CD14-positive monocyte (primary cell): ENCODE results near the gene PSD4. TPM values are rescaled to one million over a fixed set of nuclear protein-coding genes. Genes with fewer than 3 reads are reported as not detected.
A peak's percentile ranks its signal among the peaks of the same experiment; 100 is the strongest.

Source experiments
- DNase-seq, 3 donors: peaks; one replicate each; pipeline ENCODE4 v3.0.0-alpha.2; 2011 to 2022
- H2AFZ ChIP-seq: 2 replicates; pipeline ENCODE4 v1.6.0; 2012; ENCODE audit warnings: mild to moderate bottlenecking, low read depth, low read length, inconsistent platforms; ENCODE audit not compliant: insufficient read depth, poor library complexity, severe bottlenecking
- H3K27ac ChIP-seq, 2 donors: 1 replicate in 1 of 2; 2 replicates in 1 of 2; pipeline ENCODE4 v1.5.1; 2012 to 2013; ENCODE audit warnings: low read length in 2 of 2, control low read depth in 1 of 2, inconsistent platforms in 1 of 2, low read depth in 1 of 2, mild to moderate bottlenecking in 1 of 2
- H3K27me3 ChIP-seq, 2 donors: one replicate each; pipeline versions ENCODE4 v1.6.0 to v1.6.1; 2011 to 2013; ENCODE audit warnings: low read length in 2 of 2; ENCODE audit not compliant: control insufficient read depth in 2 of 2, insufficient read depth in 2 of 2
- H3K36me3 ChIP-seq, 2 donors: replicated peaks in 1 of 2; 1 replicate in 1 of 2; 2 replicates in 1 of 2; pipeline versions ENCODE4 v1.5.1 to v1.6.1; 2012 to 2013; ENCODE audit warnings: low read length in 2 of 2, control low read depth in 1 of 2, inconsistent platforms in 1 of 2, mild to moderate bottlenecking in 1 of 2; ENCODE audit not compliant: insufficient read depth in 2 of 2, control insufficient read depth in 1 of 2
- H3K4me1 ChIP-seq, 2 donors: 1 replicate in 1 of 2; 2 replicates in 1 of 2; pipeline versions ENCODE4 v1.5.1 to v1.6.1; 2012 to 2013; ENCODE audit warnings: low read length in 2 of 2, control low read depth in 1 of 2, inconsistent platforms in 1 of 2, mild to moderate bottlenecking in 1 of 2, moderate library complexity in 1 of 2; ENCODE audit not compliant: insufficient read depth in 2 of 2, control insufficient read depth in 1 of 2
- H3K4me2 ChIP-seq: replicated peaks from 2 replicates; pipeline ENCODE3; 2012; ENCODE audit warnings: low read length, moderate library complexity, mild to moderate bottlenecking; ENCODE audit not compliant: poor library complexity, severe bottlenecking; ENCODE audit errors: extremely low read depth
- H3K4me3 ChIP-seq, 3 experiments: fragments of 200-600 bp in 1 of 3; sonication (generic) in 1 of 3; replicated peaks in 1 of 3; 1 replicate in 2 of 3; 2 replicates in 1 of 3; pipeline ENCODE4 v1.5.1; 2011 to 2013; ENCODE audit warnings: low read length in 3 of 3, mild to moderate bottlenecking in 3 of 3, control low read depth in 2 of 3, low read depth in 2 of 3, inconsistent platforms in 1 of 3, moderate library complexity in 1 of 3
- H3K79me2 ChIP-seq: 2 replicates; pipeline ENCODE4 v1.6.0; 2012; ENCODE audit warnings: mild to moderate bottlenecking, control low read depth, inconsistent platforms, low read length, moderate library complexity; ENCODE audit not compliant: insufficient read depth
- H3K9ac ChIP-seq: 2 replicates; pipeline ENCODE4 v1.6.0; 2017; ENCODE audit warnings: low read length, mild to moderate bottlenecking; ENCODE audit not compliant: insufficient read depth, poor library complexity, severe bottlenecking
- H3K9me3 ChIP-seq, 2 donors: replicated peaks in 1 of 2; 1 replicate in 1 of 2; 2 replicates in 1 of 2; pipeline versions ENCODE4 v1.5.1 to v1.6.1; 2012 to 2013; ENCODE audit warnings: low read length in 2 of 2, control low read depth in 1 of 2; ENCODE audit not compliant: control insufficient read depth in 1 of 2, insufficient read depth in 1 of 2
- H4K20me1 ChIP-seq: 2 replicates; pipeline ENCODE4 v1.6.0; 2012; ENCODE audit warnings: mild to moderate bottlenecking, low read length, control low read depth, moderate library complexity; ENCODE audit not compliant: insufficient read depth
- H3K27ac Mint-ChIP-seq, 7 donors: one replicate each; pipeline ENCODE4 v1.8.0; 2020; ENCODE audit warnings: mild to moderate bottlenecking in 7 of 7, mixed read lengths in 7 of 7, moderate library complexity in 6 of 7, inconsistent platforms in 2 of 7
- H3K27me3 Mint-ChIP-seq, 3 donors: one replicate each; pipeline ENCODE4 v1.8.0; 2021 to 2022; ENCODE audit warnings: low read depth in 3 of 3, mild to moderate bottlenecking in 3 of 3, mixed read lengths in 3 of 3, moderate library complexity in 3 of 3, inconsistent platforms in 1 of 3
- H3K36me3 Mint-ChIP-seq, 2 donors: one replicate each; pipeline ENCODE4 v1.8.0; 2020; ENCODE audit warnings: mixed read lengths in 2 of 2, inconsistent platforms in 1 of 2, mild to moderate bottlenecking in 1 of 2
- H3K4me1 Mint-ChIP-seq: one replicate; pipeline ENCODE4 v1.8.0; 2020; ENCODE audit warnings: mild to moderate bottlenecking, mixed read lengths
- H3K4me3 Mint-ChIP-seq, 2 donors: one replicate each; pipeline ENCODE4 v1.8.0; 2020; ENCODE audit warnings: mild to moderate bottlenecking in 2 of 2, mixed read lengths in 2 of 2, moderate library complexity in 1 of 2
- H3K9me3 Mint-ChIP-seq, 7 donors: one replicate each; pipeline ENCODE4 v1.8.0; 2020 to 2022; ENCODE audit warnings: mixed read lengths in 7 of 7, mild to moderate bottlenecking in 6 of 7, moderate library complexity in 6 of 7, inconsistent platforms in 2 of 7
- WGBS: methylation state at CpG from one replicate; pipeline ENCODE4 v1.1.5; 2013; ENCODE audit warnings: missing lambda C conversion rate; ENCODE audit not compliant: insufficient coverage; 5-methylcytosine and 5-hydroxymethylcytosine counted together
- intact Hi-C, 2 donors: fragments of 100-400 bp; cut with micrococcal nuclease; formaldehyde crosslinking; loops; one replicate each; pipeline versions ENCODE4 v1.15.0 to v1.15.1; 2023
- polyA plus RNA-seq, 3 donors: library from polyadenylated mRNA; depleted of rRNA in 1 of 3; unstranded in 2 of 3; stranded (reverse) in 1 of 3; fragments of 300-500 nt in 2 of 3; fragments of >200 nt in 1 of 3; fragmentation: Illumina TruSeq in 2 of 3; gene quantifications; 1 replicate in 2 of 3; 2 replicates in 1 of 3; pipeline ENCODE4 v1.2.3, GENCODE V29; 2012 to 2021
- TF ChIP-seq, protein P1 (sequence below): fragments of 200-600 bp; IDR thresholded peaks from one replicate; pipeline ENCODE4 v1.8.0; 2022; ENCODE audit warnings: antibody characterized with exemption, mild to moderate bottlenecking

Gene PSD4
- polyA plus RNA-seq, 3 donors: 11.0 to 47.0 (median 18.2) TPM

- Histone ChIP-seq H3K27ac (peak overlapping the region in 1 of 2 donors; percentile 49), H3K4me3 (no peak overlapping the region), H4K20me1 (peaks cover 51% of the 10 kb centered on the region), H3K9ac (no peak overlapping the region), H3K4me1 (peaks cover 18 to 30% of the 10 kb centered on the region in 2 donors), H3K9me3 (no peaks in the 10 kb centered on the region), H3K27me3 (no peaks in the 10 kb centered on the region), H3K4me2 (no peak overlapping the region), H3K36me3 (peaks cover 48 to 57% of the 10 kb centered on the region in 2 donors), H2AFZ (no peak overlapping the region), H3K79me2 (peaks cover 30% of the 10 kb centered on the region)
- WGBS: no CpG with 5 or more reads among the region's 7 CpGs
- TF ChIP-seq, protein P1, sequence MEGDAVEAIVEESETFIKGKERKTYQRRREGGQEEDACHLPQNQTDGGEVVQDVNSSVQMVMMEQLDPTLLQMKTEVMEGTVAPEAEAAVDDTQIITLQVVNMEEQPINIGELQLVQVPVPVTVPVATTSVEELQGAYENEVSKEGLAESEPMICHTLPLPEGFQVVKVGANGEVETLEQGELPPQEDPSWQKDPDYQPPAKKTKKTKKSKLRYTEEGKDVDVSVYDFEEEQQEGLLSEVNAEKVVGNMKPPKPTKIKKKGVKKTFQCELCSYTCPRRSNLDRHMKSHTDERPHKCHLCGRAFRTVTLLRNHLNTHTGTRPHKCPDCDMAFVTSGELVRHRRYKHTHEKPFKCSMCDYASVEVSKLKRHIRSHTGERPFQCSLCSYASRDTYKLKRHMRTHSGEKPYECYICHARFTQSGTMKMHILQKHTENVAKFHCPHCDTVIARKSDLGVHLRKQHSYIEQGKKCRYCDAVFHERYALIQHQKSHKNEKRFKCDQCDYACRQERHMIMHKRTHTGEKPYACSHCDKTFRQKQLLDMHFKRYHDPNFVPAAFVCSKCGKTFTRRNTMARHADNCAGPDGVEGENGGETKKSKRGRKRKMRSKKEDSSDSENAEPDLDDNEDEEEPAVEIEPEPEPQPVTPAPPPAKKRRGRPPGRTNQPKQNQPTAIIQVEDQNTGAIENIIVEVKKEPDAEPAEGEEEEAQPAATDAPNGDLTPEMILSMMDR: no peak
- DNase-seq: no peak
- Mint-ChIP-seq H3K9me3 (peaks cover 0 to 2% (median 0%) of the 10 kb centered on the region in 7 donors), H3K4me3 (no peak overlapping the region), H3K27me3 (peaks cover 0 to 2% (median 0%) of the 10 kb centered on the region in 3 donors), H3K27ac (peak overlapping the region; percentile 25 to 86 (median 72)), H3K4me1 (peaks cover 54% of the 10 kb centered on the region), H3K36me3 (peaks cover 50 to 54% of the 10 kb centered on the region in 2 donors)
- intact Hi-C loops: no loop called here
These were observed 39.8 kb upstream of the PSD4 start for GRCh38 chr2:113133704-113134598.

- H3K27ac Mint-ChIP-seq: peak overlapping the region in 5 of 7 donors; percentile 5 to 86 (median 65)
- H3K36me3 Mint-ChIP-seq: peaks cover 42 to 46% of the 10 kb centered on the region in 2 donors
- peaks cover 22% of the 10 kb centered on the region for H3K79me2 ChIP-seq
- H3K27ac ChIP-seq: peak overlapping the region in 1 of 2 donors; percentile 49
- DNase-seq: peak in 1 of 3 donors; percentile 64
- H3K4me1 ChIP-seq: peaks cover 10 to 23% of the 10 kb centered on the region in 2 donors
- peaks cover 0 to 2% (median 2%) of the 10 kb centered on the region in 3 donors for H3K27me3 Mint-ChIP-seq
- peaks cover 42 to 50% of the 10 kb centered on the region in 2 donors for H3K36me3 ChIP-seq
- H3K9ac ChIP-seq: no peak overlapping the region
- intact Hi-C loops: loop anchor here in 1 of 2 donors (5.0 kb wide), 1 partner anchor 238 kb away; no protein-coding TSS in a partner anchor
- peaks cover 47% of the 10 kb centered on the region for H3K4me1 Mint-ChIP-seq
- no peak overlapping the region for H3K4me3 Mint-ChIP-seq
- no peak overlapping the region for H3K4me3 ChIP-seq
- no peaks in the 10 kb centered on the region for H3K9me3 ChIP-seq
- H2AFZ ChIP-seq: no peak overlapping the region
- H3K4me2 ChIP-seq: no peak overlapping the region
- H3K27me3 ChIP-seq: no peaks in the 10 kb centered on the region
- TF ChIP-seq, protein P1: no peak
- peaks cover 0 to 2% (median 0%) of the 10 kb centered on the region in 7 donors for H3K9me3 Mint-ChIP-seq
- peaks cover 44% of the 10 kb centered on the region for H4K20me1 ChIP-seq
These were observed 39.1 kb upstream of the PSD4 start for GRCh38 chr2:113134717-113135116.
